Measurements from ENCODE around the gene PRX.

The PRX gene

DNA sequence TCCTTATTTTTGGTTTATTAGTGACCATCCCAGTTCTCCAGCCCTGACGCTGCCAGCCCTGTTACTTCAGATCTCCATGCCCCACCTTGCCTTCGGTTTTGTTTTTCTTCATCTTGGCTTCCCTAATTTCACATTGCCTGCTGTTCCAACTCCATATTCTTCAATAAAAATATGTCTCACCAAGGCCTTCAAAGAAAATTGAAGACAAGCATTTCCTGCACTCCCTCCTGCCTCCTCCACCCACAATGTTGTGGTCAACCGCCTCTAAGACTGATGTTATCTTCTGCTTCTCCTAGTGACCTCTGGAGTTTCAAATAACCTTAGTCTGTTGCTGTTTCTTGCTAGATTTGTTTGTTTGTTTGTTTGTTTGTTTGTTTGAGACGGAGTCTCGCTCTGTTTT, 50.1 kb downstream of the PRX start:
- DNase-seq = no peak

DNA sequence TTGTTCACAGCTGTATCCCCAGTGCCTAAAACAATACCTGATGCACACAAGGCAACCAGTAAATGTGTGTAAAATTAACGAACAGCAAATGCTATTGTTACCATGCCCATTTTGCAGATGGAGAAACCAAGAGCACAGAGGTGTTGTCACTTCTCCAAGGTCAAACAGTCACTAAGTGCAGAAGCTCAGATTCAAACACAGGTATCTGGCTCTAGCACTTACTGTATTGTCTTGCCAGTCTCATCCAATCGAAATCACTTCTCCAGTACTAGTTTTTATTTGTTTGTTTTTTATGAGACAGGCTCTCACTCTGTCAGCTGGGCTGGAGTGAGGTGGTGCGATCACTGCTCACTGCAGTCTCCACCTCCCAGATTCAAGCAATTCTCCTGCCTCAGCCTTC, 51.0 kb downstream of the PRX start:
- no peak for DNase-seq

DNA sequence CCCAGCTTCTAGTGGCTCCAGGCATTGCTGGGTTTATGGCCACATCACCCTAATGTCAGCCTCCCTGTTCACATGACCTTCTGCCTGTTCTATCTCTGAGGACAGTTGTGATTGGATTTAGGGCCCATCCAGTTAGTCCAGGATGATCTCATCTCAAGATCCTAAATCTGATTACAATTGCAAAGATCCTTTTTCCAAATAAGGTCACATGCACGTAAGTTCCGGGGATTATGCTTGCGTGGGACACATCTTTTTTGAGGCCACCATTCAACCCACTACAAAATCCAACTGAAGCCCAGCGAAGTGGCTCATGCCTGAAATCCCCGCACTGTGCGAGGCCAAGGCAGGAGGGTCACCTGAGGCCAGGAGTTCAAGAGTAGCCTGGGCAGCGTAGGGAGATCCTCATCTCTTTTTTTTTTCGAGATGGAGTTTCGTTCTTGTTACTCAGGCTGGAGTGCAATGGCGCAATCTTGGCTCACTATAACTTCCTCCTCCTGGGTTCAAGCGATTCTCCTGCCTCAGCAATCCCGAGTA, 52.4 kb downstream of the PRX start:
- no peak for DNase-seq

- no peak for DNase-seq
Measured at GRCh38 chr19:40360020-40360707, 53.0 kb downstream of the PRX start.

DNA sequence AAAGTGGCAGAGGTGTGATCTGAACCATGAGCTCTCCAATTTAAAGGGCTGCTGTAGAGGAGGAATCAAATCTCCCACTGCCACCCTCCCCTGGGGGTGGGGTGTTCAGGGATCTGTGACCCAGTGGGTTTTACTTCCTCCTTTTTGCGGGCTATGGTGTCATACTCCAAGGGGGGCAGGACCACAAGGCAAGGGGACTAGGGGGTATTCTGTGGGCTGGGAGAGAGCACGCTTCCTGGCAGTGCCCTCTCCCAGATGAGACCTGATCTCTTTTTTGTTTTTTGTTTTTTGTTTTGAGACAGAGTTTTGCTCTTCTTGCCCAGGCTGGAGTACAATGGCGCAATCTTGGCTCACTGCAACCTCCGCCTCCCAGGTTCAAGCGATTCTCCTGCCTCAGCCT, 54.4 kb downstream of the PRX start:
- DNase-seq = no peak

GRCh38 chr19:40357640-40358039, 55.5 kb downstream of the PRX start:
- DNase-seq = no peak

- no peak for DNase-seq
Measured at GRCh38 chr19:40356681-40357595, 56.2 kb downstream of the PRX start.

GRCh38 chr19:40355975-40356680, 57.0 kb downstream of the PRX start:
- DNase-seq = no peak

DNA sequence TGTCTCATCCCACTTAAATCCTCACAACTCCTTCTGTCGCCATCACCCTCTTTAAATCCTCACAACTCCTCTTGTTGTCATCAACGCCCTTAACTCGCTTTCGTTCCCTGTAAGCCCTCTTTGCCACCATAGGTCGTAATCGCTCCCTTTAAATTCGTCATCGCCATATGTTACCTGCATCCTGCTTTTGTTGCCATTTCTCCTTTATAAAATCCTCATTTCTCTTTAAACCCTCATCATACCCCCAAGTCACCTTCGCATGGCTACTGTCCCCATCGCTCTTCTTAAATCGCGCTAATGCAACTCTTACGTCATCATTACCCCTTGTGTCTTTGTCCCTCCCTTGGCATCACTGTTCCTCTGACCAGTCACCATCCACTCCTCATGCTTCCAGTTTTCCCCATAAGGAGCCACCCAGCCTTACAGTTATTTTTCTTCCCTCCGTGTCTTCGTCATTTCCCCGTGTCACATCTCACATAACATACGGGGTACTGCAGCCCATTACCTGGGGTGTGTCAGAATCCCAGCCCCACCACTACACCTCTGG, 64.1 kb downstream of the PRX start:
- peak; percentile 3 for DNase-seq

DNA sequence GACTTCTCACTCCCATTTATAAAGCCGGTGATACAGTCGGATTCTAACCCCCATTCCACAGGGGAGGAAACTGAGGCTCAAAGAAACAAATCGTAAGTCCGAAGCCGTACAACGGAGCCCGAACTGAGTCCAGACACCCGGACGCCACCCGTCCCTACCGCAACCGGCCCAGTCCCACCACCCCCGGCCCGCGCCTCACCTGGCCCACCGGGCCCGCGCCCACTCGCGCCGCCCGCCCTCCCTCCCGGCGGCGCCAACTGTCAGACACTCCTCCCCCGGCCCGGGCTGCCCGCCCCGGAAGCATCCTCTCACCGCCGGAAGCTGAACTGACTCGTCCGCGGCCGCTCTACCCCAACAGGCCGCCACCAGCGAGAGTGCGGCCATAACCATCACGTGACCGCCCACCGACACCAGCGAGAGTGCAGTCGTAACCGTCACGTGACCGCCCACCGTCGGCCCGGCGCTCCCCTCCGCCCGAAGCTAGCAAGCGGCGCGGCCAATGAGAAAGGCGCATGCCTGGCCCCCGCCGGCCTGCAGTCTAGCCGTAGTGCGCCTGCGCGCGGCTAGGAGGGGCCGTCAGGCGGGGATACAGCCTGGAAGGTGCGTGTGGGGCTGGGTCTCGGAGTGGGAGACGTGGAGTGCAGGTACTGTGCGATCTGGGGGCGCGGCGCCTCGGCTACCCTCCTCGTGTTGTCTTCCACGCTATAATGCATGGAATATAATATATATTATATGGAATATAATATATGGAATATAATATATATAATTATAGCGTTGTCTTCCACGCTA, 64.9 kb downstream of the PRX start, which contains the start of the genes C19orf47 and PLD3:
Gene C19orf47, minus strand, starts transcription at position 273 of the 789 bp plus-strand sequence. CDS start 6,540 bp downstream, outside the sequence.
Gene PLD3, plus strand, starts transcription at position 571 of the 789 bp plus-strand sequence. CDS start 17,789 bp downstream, outside the sequence.
- DNase-seq = peak; percentile 99

- DNase-seq = no peak
Measured at GRCh38 chr19:40344422-40344821, 68.8 kb downstream of the PRX start.
